ENCODE results near the gene SLC7A6. TPM values are rescaled to one million over a fixed set of nuclear protein-coding genes. Genes with fewer than 3 reads are reported as not detected.

SLC7A6 gene
- total RNA-seq, 1 experiment from 2014 or later = 267 TPM

GRCh38 chr16:68313116-68313515, 48.8 kb downstream of the SLC7A6 start:
- H3K9me3 Mint-ChIP-seq (ENCODE audit: unreplicated experiment) = no peaks in the 10 kb centered on the region
- peaks cover 88% of the 10 kb centered on the region for H3K36me3 Mint-ChIP-seq (ENCODE audit: insufficient read depth, unreplicated experiment)
- no TSS peak for BruUV-seq (replicated peaks)
- H3K4me3 Mint-ChIP-seq (ENCODE audit: unreplicated experiment) = peak overlapping the region; percentile 77
- POLR2A ChIA-PET = no interaction called here
- peak overlapping the region; percentile 62 for H3K27ac Mint-ChIP-seq (ENCODE audit: unreplicated experiment)
- H3K27me3 ChIP-seq (replicated peaks; ENCODE audit: control insufficient read depth, insufficient read depth, low read length) = no peaks in the 10 kb centered on the region
- intact Hi-C loops (cut with micrococcal nuclease; ENCODE audit: unreplicated experiment) = loop anchor here (5.0 kb wide), 1 partner anchor 46 kb away; no protein-coding TSS in a partner anchor
- H3K4me1 Mint-ChIP-seq (ENCODE audit: low read depth, unreplicated experiment) = peaks cover 39% of the 10 kb centered on the region
- no peaks in the 10 kb centered on the region for H3K9me3 ChIP-seq
- peaks cover 5% of the 10 kb centered on the region for H3K36me3 ChIP-seq (ENCODE audit: control insufficient read depth, insufficient read depth, low read length)
- CTCF ChIA-PET = no interaction called here
- no peak for DNase-seq
- no peaks in the 10 kb centered on the region for H3K27me3 Mint-ChIP-seq (ENCODE audit: insufficient read depth, unreplicated experiment)
- no peak for TF ChIP-seq CTCF (IDR thresholded peaks at IDR 0.05; ENCODE audit: insufficient read depth in 1 of 2, low read depth in 1 of 2, low read length in 1 of 2, severe bottlenecking in 1 of 2, unreplicated experiment in 1 of 2)
- H3K4me1 ChIP-seq = peaks cover 35% of the 10 kb centered on the region
- no peak overlapping the region for H3K4me3 ChIP-seq (ENCODE audit: low read depth, low read length)

DNA sequence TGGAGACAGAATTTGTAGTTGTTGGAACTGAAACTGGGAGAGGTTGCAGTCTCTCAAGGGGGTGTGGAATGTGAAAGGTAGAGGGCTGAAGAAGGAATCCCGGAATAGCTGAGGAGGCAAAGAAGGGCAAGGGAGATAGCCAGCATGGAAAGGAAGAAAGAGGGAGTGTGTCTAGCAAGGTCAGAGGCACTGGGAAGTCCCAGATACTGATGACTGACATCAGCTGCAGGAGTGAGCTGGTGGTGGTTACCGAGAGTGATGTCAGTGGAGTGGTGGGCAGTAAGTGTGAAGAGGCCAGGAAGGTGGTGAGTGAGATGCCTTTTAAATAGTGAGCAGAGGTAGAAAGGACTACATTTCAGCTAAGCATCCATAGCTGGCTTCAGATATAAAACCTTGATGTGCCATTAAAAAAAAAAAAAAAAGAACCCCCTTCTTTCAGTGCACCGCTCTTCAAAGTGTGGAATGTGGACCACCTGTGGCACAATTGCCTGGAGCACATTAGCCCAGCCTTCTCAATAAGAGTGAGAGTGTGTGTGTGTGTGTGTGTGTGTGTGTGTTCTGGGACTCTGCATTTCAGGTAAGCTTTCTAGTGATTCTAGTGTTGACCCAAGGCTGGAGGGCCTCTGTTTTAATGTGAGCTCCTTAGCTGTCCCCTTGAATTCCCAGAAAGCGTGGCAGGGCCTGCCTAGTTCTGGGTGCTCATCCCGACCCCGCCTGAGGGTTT, 55.0 kb downstream of the SLC7A6 start:
- Histone ChIP-seq H3K4me3 (ENCODE audit: low read depth, low read length) (no peak overlapping the region), H3K36me3 (ENCODE audit: control insufficient read depth, insufficient read depth, low read length) (peaks cover 4% of the 10 kb centered on the region), H3K9me3 (no peaks in the 10 kb centered on the region), H3K4me1 (peaks cover 7% of the 10 kb centered on the region; the same call in 1 of the 2 replicates), H3K27me3 (replicated peaks; ENCODE audit: control insufficient read depth, insufficient read depth, low read length) (no peaks in the 10 kb centered on the region)
- ChIA-PET POLR2A (interaction anchor here (0.6 kb wide), 1 partner anchor 8 kb away, joined by 4 read pairs; no protein-coding TSS in a partner anchor), CTCF (interaction anchor here (0.6 kb wide), 1 partner anchor 225 kb away, joined by 3 read pairs; no protein-coding TSS in a partner anchor)
- intact Hi-C loops (cut with micrococcal nuclease; ENCODE audit: unreplicated experiment) = no loop called here
- H3K36me3 Mint-ChIP-seq (ENCODE audit: insufficient read depth, unreplicated experiment) = peaks cover 97% of the 10 kb centered on the region
- no peaks in the 10 kb centered on the region for H3K27me3 Mint-ChIP-seq (ENCODE audit: insufficient read depth, unreplicated experiment)
- H3K9me3 Mint-ChIP-seq (ENCODE audit: unreplicated experiment) = no peaks in the 10 kb centered on the region
- H3K27ac Mint-ChIP-seq (ENCODE audit: unreplicated experiment) = peak overlapping the region; percentile 48
- no TSS peak for BruUV-seq (replicated peaks)
- no peak overlapping the region for H3K4me3 Mint-ChIP-seq (ENCODE audit: unreplicated experiment)
- no peak for DNase-seq
- H3K4me1 Mint-ChIP-seq (ENCODE audit: low read depth, unreplicated experiment) = peaks cover 33% of the 10 kb centered on the region
- TF ChIP-seq CTCF (IDR thresholded peaks at IDR 0.05; ENCODE audit: insufficient read depth in 1 of 2, low read depth in 1 of 2, low read length in 1 of 2, severe bottlenecking in 1 of 2, unreplicated experiment in 1 of 2) = no peak

DNA sequence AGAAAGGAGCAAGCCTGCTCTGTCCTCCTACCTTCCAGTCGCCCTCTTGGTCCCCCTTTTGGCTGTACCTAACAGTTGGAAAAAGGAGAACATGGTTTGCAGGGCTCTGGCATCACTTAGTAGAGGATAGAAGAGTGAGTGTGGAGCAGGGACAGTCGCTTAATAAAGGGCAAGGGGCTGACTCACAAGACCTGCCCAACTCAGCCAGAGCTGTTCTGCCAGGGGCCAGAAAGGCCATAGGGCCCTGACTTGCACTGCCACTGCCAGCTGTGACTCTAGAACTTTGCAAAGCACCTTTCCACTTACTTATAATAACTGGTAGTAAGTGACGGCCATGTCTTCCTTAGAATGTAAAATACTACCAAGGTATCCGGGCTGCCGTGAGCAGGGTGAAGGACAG, 60.0 kb downstream of the SLC7A6 start:
- no peak for TF ChIP-seq CTCF (IDR thresholded peaks at IDR 0.05; ENCODE audit: insufficient read depth in 1 of 2, low read depth in 1 of 2, low read length in 1 of 2, severe bottlenecking in 1 of 2, unreplicated experiment in 1 of 2)
- peaks cover 92% of the 10 kb centered on the region for H3K36me3 Mint-ChIP-seq (ENCODE audit: insufficient read depth, unreplicated experiment)
- ChIA-PET POLR2A (no interaction called here), CTCF (no interaction called here)
- H3K4me3 Mint-ChIP-seq (ENCODE audit: unreplicated experiment) = no peak overlapping the region
- H3K27me3 Mint-ChIP-seq (ENCODE audit: insufficient read depth, unreplicated experiment) = no peaks in the 10 kb centered on the region
- BruUV-seq (replicated peaks) = no TSS peak
- Histone ChIP-seq H3K4me3 (ENCODE audit: low read depth, low read length) (no peak overlapping the region), H3K4me1 (peaks cover 38% of the 10 kb centered on the region), H3K27me3 (replicated peaks; ENCODE audit: control insufficient read depth, insufficient read depth, low read length) (no peaks in the 10 kb centered on the region), H3K36me3 (ENCODE audit: control insufficient read depth, insufficient read depth, low read length) (no peaks in the 10 kb centered on the region), H3K9me3 (no peaks in the 10 kb centered on the region)
- intact Hi-C loops (cut with micrococcal nuclease; ENCODE audit: unreplicated experiment) = no loop called here
- DNase-seq = no peak
- H3K9me3 Mint-ChIP-seq (ENCODE audit: unreplicated experiment) = no peaks in the 10 kb centered on the region
- H3K4me1 Mint-ChIP-seq (ENCODE audit: low read depth, unreplicated experiment) = peaks cover 28% of the 10 kb centered on the region
- H3K27ac Mint-ChIP-seq (ENCODE audit: unreplicated experiment) = no peak overlapping the region
